ENCODE measurements around the gene STK24. TPM values are rescaled to one million over a fixed set of nuclear protein-coding genes. Genes with fewer than 3 reads are reported as not detected.

STK24 gene
- total RNA-seq, 2 experiments from 2014 or later: 150 to 152 TPM

DNA sequence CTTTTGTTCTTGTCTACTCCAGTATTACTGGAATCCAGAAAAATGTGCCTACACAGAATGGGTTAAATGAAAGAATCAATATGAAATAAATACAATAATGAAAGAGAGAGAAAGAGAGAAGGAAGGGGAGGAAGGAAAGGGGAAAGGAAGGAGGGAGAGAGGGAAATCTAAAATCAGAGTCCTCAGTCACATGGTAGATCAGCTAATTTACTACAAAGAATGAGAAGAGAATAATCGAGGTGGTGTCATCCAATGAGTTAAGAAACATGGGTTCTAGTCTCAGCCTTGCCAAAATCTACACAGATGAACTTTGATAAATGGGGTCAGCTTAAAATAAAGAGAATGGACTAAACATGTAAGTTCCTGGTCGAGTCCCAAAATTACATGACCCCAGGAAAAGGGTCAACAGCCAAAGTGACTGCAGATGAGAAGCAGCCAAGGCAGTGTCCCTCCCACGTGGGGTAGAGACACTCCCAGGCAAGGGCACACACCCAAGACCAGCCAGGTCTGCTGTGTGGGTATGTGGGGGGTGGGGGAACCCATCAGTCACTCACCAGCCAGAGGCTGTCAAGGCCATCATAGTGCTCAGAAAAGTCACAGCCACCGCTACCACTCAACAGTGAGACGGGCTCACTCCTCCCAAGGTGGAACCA lies 103.6 kb downstream of the STK24 start:
- ChIA-PET POLR2A (no interaction called here), CTCF (no interaction called here)

DNA sequence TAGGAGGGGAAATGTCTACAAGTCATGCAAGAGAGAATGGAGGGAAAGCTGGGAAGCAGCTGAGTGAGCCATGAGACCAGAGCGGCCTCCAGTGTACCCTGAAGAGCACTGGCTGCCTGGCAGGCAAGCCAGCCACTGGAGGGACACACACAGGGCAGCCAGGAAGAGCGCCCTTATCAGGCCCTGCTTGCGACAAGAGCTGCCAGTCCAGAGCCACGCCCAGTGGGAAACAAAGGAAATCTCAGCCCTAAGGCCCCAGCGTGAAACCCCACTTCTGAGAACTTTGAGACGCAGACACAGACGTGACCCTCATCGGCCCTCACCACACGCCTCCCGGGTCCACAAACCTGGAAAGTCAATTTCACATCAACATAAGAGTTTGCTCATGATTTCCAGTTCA lies 105.0 kb downstream of the STK24 start:
- ChIA-PET POLR2A (no interaction called here), CTCF (interaction anchor here (0.8 kb wide), 1 partner anchor 26 kb away, joined by 3 read pairs; no protein-coding TSS in a partner anchor)

- CTCF ChIA-PET: no interaction called here
- POLR2A ChIA-PET: no interaction called here
Measured at GRCh38 chr13:98470920-98471319, 106.0 kb downstream of the STK24 start.

DNA sequence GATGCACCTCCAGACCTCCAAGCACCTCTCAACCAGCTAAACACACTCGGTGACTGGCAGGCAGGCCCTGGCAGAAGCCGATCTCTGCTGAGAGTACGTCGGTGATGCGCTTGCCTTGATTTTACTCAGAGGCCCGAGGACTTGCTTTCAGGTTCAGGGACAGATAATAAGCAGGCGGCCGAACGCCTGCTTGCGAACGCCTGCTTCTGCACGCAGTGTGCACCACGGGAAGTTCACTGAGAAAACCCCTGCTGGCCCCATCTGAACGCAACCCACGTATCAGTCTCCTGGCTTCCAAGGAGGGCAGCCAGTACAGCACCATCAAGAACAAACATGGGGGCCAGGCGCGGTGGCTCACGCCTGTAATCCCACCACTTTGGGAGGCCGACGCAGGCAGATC lies 108.0 kb downstream of the STK24 start:
- POLR2A ChIA-PET: no interaction called here

DNA sequence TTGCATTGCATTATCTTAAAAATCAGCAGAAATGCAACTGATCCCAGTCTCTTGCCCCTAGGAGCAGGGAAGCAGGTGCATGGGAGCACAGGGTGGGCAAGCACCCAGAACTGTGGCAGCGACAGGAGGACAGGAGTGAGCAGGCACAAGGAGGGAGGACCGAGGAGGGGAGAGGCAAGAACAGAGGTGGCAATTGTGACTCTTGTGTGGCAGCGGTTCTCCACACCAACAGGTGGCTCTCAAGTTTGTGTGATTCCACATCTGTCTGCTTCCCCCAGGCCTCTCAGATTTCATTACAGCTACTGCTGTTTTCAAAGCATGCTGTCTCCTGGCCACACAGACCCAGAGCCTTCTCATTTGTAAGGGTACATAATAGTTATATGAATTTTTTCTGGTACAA lies 108.5 kb downstream of the STK24 start:
- CTCF ChIA-PET: interaction anchor here (1.2 kb wide), 1 partner anchor 13 kb away, joined by 3 read pairs; no protein-coding TSS in a partner anchor
- POLR2A ChIA-PET: no interaction called here

More for the DNA sequence above, 108.0 kb downstream of the STK24 start:
- CTCF ChIA-PET: no interaction called here

- CTCF ChIA-PET: interaction anchor here (0.9 to 2.4 kb wide), 5 partner anchors 9 to 198 kb away, joined by 3 to 7 read pairs (median 4); no protein-coding TSS in a partner anchor
- POLR2A ChIA-PET: no interaction called here
Measured at GRCh38 chr13:98467263-98467985, 109.5 kb downstream of the STK24 start.

GRCh38 chr13:98466634-98467236 lies 110.2 kb downstream of the STK24 start:
- ChIA-PET POLR2A (no interaction called here), CTCF (interaction anchor here (0.9 to 2.4 kb wide), 5 partner anchors 10 to 199 kb away, joined by 3 to 7 read pairs (median 4); no protein-coding TSS in a partner anchor)

DNA sequence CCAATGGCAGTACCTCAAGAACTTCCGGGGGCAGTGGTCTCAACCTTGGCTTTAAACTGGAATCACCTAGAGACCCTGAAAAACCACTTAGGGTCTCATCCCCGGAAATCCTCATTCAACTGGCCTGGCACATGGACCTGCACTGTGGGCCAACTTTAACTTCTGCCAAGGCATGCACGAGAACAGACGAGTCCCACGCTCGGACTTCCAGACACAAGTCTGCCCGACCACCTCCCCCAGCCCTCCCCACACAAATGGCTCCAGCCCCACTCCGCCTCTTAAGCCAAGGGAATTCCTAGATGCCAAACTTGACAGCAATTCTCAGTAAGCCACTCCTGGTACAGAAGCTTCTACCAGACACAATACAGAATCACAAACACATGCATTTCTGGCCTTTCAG lies 114.0 kb downstream of the STK24 start:
- ChIA-PET POLR2A (no interaction called here), CTCF (no interaction called here)

- ChIA-PET CTCF (no interaction called here), POLR2A (no interaction called here)
Measured at GRCh38 chr13:98462241-98462882, 114.5 kb downstream of the STK24 start.

GRCh38 chr13:98461486-98462240 lies 115.2 kb downstream of the STK24 start:
- ChIA-PET POLR2A (no interaction called here), CTCF (no interaction called here)

GRCh38 chr13:98460516-98460915 lies 116.4 kb downstream of the STK24 start:
- CTCF ChIA-PET: no interaction called here

DNA sequence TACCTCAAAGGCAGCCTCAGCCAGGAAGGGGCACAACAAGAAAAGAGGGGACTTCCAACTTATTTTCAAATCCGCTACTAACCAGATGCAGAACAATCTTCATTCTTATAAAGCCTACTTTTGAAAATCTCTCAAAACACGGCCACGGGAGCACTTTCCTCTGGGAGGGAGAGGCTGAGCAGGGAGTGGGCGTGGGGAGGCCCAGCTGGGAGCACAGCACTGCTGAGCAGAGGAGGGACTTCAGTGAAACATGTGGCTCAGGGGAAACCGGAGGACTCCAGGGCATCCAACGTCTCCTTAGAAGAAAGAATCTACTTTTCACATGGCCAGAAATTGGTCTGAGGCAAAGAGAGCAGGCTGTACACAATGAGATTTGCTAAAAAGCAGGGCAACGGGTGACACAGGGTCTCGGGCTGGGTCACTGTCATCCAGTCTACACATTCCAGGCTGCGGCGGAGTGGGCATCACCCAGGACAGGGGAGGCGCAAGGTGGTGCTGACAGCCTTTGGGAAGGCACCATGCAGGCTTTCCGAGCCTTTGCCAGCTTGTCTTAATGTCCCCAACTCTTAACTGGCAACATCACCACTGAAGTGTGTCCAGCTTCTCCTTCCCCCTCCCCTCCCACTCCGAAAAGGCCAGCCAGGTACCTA lies 117.1 kb downstream of the STK24 start:
- CTCF ChIA-PET: no interaction called here

More at GRCh38 chr13:98460516-98460915, 116.4 kb downstream of the STK24 start:
- POLR2A ChIA-PET: no interaction called here

GRCh38 chr13:98459171-98459681 lies 117.7 kb downstream of the STK24 start:
- ChIA-PET POLR2A (no interaction called here), CTCF (no interaction called here)

More for the DNA sequence above, 117.1 kb downstream of the STK24 start:
- POLR2A ChIA-PET: no interaction called here

- CTCF ChIA-PET: no interaction called here
- POLR2A ChIA-PET: no interaction called here
Measured at GRCh38 chr13:98458431-98458830, 118.5 kb downstream of the STK24 start.

GRCh38 chr13:98457053-98457452 lies 119.9 kb downstream of the STK24 start:
- CTCF ChIA-PET: no interaction called here
- POLR2A ChIA-PET: no interaction called here

DNA sequence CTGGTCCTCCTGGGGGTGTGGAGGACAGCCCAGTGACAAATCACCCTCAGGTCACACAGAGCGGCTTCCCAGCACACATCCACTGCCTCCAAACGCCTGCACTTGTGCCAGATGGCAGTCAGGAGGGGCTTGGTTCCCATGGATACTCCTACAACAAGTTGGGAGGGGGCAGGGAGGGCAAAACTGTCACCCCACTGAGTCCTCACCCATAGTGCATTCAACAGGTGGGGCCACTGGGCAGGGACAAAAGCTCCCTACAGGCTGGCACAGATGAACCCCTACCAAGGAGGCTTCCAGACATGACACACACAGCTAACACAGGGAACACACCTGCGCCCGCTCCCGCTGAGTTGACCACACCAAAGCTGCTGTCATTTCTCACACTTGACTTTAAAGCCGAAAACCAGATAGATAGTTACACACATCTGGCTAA lies 120.5 kb downstream of the STK24 start:
- ChIA-PET CTCF (interaction anchor here (1.1 kb wide), 1 partner anchor 11 kb away, joined by 3 read pairs; no protein-coding TSS in a partner anchor), POLR2A (no interaction called here)

GRCh38 chr13:98454389-98454881 lies 122.5 kb downstream of the STK24 start:
- ChIA-PET CTCF (interaction anchor here (1.0 to 1.2 kb wide), 2 partner anchors 9 to 199 kb away, joined by 4 to 6 read pairs; no protein-coding TSS in a partner anchor), POLR2A (no interaction called here)

All from activated CD8-positive, alpha-beta memory T cell treated with anti-CD3 and anti-CD28 coated beads for 36 hours (primary cell).